ENCODE results near the gene GCAT.

GCAT gene

GRCh38 chr22:37806409-37807333 lies 1.1 kb upstream of the GCAT start:
- DNase-seq (ENCODE audit: low read depth, low spot score): no peak
- peak overlapping the region; percentile 57 for H3K27ac ChIP-seq

GRCh38 chr22:37808294-37808657 lies 542 bp downstream of the GCAT start:
- DNase-seq (ENCODE audit: low read depth, low spot score): no peak
- H3K27ac ChIP-seq: peak overlapping the region; percentile 57

DNA sequence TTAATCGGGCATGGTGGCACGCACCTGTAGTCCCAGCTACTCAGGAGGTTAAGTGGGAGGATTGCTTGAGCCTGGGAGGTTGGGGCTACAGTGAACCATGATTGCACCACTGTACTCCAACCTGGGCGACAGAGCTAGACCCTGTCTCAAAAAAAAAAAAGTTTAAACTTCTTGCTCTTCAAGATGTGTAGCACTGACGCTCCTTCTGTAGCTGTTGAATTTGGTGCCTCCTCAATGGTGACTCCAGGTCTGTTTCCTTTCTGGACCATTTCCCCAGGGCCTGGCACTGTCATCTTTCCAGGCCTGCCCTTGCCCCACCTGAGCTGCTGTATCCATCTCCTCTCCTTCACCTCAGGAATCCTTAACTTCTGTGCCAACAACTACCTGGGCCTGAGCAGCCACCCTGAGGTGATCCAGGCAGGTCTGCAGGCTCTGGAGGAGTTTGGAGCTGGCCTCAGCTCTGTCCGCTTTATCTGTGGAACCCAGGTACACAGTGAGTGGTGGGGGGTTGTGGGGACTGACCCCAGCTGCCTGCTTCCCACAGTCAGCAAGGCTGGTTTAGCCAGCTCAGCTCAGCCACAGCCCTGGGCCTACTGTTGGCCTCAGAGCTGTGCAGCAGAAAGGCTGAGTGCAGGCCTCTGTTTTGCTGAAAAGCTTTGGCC lies 2.1 kb downstream of the GCAT start:
- no peak for DNase-seq (ENCODE audit: low read depth, low spot score)

DNA sequence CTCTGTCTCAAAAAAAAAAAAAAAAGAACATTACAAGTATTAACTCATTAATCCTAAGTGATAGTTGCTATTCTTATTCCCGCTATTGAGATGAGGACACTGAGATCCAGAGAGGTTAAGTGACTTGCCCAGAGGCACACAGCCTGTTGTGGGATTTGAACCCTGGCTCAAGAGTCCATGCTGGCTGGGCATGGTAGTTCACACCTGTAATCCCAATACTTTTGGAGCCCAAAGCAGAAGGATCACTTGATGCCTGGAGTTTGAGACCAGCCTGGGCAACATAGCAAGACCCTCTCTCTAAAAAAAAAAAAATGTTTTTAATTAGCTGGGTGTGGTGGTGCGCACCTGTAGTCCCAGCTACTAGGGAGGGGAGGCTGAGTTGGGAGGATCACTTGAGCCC lies 4.1 kb downstream of the GCAT start:
- no peak for DNase-seq (ENCODE audit: low read depth, low spot score)
- no peak overlapping the region for H3K27ac ChIP-seq

More for the DNA sequence above, 2.1 kb downstream of the GCAT start:
- H3K27ac ChIP-seq: no peak overlapping the region

GRCh38 chr22:37812869-37813678 lies 5.3 kb downstream of the GCAT start:
- no peak for DNase-seq (ENCODE audit: low read depth, low spot score)
- H3K27ac ChIP-seq: no peak overlapping the region

GRCh38 chr22:37815593-37815992 lies 7.9 kb downstream of the GCAT start:
- DNase-seq (ENCODE audit: low read depth, low spot score): no peak

GRCh38 chr22:37816543-37817180 lies 8.9 kb downstream of the GCAT start:
- no peak for DNase-seq (ENCODE audit: low read depth, low spot score)
- no peak overlapping the region for H3K27ac ChIP-seq

More at GRCh38 chr22:37815593-37815992, 7.9 kb downstream of the GCAT start:
- H3K27ac ChIP-seq: no peak overlapping the region

- DNase-seq (ENCODE audit: low read depth, low spot score): no peak
- no peak overlapping the region for H3K27ac ChIP-seq
Measured at GRCh38 chr22:37817705-37818408, 10.1 kb downstream of the GCAT start.

DNA sequence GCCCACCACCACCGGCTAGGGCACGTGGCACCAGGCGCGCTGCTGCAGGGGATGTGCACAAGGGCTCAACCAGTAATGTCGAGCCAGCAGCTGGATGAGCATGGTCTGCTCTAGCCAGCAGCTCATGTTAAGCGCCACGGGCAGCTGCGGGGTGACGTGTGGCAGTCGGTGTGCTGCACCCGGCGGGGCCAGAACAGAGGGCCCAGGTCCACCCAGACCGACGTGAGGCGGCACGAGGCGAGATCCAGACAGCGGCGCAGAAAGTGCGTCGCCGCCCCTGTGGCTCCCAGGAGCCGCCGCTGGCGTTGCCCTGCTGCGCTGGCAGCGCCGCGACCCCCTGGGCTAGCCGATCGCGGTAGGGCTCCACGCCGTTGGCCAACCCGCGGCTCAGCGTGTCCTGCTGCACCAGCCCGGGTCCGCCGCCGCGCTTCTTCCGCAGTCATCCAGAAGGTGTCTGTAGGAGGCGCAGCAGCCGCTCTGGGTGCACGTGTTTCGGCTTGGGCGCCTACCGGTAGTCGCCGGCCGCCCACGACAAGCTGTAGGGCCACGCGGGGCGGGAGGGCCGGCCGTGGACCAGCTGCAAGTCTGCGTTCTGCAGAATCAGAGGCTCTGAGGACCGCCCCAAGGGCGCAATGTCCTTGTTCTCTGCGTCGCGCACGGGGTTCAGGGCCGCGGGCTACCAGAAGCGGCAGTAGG lies 10.8 kb downstream of the GCAT start:
- H3K27ac ChIP-seq: no peak overlapping the region
- no peak for DNase-seq (ENCODE audit: low read depth, low spot score)

DNA sequence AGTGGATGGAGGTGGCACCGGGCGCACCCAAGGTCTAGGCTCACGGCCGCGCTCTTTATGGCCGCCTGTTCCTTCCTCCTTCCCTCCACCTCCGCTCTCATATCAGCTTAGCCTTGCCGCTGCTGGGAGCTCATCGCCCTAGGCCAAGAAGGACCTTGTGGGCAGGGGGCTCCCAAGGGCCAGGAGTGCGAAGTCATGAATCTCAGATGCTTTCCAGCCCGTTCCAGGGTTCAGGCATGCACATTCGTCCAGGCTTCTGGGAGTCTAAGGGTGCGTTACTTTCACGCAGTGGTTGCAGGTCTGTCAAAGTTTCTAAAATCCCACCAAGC lies 11.3 kb downstream of the GCAT start:
- H3K27ac ChIP-seq: no peak overlapping the region
- no peak for DNase-seq (ENCODE audit: low read depth, low spot score)

GRCh38 chr22:37820350-37820749 lies 12.6 kb downstream of the GCAT start:
- H3K27ac ChIP-seq: no peak overlapping the region
- no peak for DNase-seq (ENCODE audit: low read depth, low spot score)

DNA sequence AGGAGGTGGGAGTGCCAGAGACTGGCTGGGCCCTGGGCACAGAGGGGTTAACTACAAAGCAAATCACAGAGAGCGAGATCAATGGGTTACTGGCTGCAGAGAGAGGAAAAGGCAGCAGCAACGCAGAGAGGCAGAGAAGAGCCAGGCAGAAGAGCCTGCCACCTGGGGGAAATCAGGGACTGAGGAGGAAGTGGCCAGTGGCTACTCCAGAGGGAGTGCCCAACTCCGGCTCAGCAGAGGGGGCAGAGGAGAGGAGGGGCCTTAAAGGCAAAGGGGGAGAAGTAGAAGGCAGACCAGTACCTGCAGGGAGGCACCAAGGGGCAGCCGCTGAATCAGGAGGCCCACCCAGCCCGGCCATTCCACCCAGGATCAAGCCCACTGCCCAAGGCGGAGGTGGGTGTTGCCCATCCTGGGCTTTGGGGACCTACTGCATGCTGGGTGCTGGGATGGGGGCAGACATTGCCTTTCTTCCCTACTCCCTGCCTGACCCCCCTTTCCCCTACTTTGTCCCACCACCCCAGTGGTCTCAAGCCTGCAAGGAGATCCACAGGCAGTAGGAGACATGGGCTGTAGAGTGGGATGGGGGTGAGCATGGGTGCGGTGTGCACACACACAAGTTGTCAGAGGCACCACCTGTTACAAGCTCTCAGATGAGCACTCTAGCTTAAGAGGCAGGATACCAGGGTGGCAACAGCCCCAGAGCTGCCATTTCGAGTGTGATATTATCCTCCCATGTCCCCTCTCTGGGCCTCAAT lies 14.5 kb downstream of the GCAT start:
- H3K27ac ChIP-seq: no peak overlapping the region
- no peak for DNase-seq (ENCODE audit: low read depth, low spot score)

DNA sequence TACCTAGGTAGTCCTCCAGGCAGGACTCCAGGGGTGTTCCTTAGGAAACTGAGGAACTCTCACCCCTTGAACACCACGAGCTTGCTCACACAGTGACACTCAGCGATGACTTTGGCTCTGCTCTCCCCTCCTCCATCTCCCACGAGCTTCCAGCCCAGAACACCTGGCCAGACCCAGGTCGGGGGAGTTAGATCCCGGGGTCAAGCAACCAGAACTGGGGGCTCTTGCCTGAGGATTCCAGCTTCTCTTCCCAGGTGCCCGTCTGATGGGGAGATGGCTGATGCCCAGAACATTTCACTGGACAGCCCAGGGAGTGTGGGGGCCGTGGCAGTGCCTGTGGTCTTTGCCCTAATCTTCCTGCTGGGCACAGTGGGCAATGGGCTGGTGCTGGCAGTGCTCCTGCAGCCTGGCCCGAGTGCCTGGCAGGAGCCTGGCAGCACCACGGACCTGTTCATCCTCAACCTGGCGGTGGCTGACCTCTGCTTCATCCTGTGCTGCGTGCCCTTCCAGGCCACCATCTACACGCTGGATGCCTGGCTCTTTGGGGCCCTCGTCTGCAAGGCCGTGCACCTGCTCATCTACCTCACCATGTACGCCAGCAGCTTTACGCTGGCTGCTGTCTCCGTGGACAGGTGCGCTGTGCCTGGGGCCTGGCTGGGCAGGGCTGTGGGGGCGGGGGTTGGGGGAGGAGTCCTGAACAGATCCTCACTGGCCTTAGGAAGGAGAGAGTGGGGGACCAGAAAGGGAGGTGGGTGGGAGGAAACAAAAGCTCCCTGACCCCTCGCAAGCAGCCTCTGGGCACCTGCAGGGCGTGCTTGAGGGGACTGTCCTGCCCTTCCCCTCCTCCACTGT lies 15.6 kb downstream of the GCAT start, which contains the start of gene GALR3:
GALR3 (plus strand) TSS at position 249 of the 852 bp plus-strand sequence; CDS start at position 274, 25 bp downstream.
- no peak within 1 kb of the TSS for H3K27ac ChIP-seq
- DNase-seq (ENCODE audit: low read depth, low spot score): no peak

GRCh38 chr22:37824674-37825641 lies 17.2 kb downstream of the GCAT start:
- no peak overlapping the region for H3K27ac ChIP-seq
- no peak for DNase-seq (ENCODE audit: low read depth, low spot score)

GRCh38 chr22:37827056-37827455 lies 19.3 kb downstream of the GCAT start:
- H3K27ac ChIP-seq: no peak overlapping the region
- no peak for DNase-seq (ENCODE audit: low read depth, low spot score)

GRCh38 chr22:37830093-37830842 lies 22.5 kb downstream of the GCAT start:
- DNase-seq (ENCODE audit: low read depth, low spot score): no peak
- no peak overlapping the region for H3K27ac ChIP-seq

All from epithelial cell of prostate (primary cell).